ENCODE measurements around the gene CPED1. TPM values are rescaled to one million over a fixed set of nuclear protein-coding genes. Genes with fewer than 3 reads are reported as not detected.

CPED1 gene
- total and polyA plus RNA-seq, 2 experiments from 2014 or later, result 0.17 to 0.47 TPM

DNA sequence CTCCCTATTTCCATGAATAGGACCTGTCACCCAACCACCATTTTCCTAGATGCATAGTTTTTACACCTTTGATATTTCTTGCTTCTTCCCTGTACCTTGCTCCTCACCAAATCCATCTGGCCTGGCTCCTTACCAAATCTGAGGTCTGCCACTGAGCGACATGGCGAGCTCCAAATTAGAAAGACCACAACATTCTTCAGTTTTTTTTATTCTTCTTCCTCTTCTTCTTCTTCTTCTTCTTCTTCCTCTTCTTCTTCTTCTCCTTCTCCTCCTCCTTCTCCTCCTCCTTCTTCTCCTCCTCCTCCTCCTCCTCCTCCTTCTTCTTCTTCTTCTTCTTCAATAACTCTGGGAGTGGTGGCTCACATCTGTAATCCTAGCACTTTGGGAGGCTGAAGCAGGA is 7.1 kb downstream of the CPED1 start (continued):
- TF ChIP-seq ZNF462 (CRISPR knock-in tag; IDR thresholded peaks at IDR 0.05) (no peak), EZH2 (IDR thresholded peaks at IDR 0.05; ENCODE audit: low read depth, unreplicated experiment) (no peak), STAT1 (IDR thresholded peaks at IDR 0.05; ENCODE audit: unreplicated experiment) (no peak), ZNF331 (CRISPR knock-in tag; IDR thresholded peaks at IDR 0.05; ENCODE audit: low read depth) (no peak)

DNA sequence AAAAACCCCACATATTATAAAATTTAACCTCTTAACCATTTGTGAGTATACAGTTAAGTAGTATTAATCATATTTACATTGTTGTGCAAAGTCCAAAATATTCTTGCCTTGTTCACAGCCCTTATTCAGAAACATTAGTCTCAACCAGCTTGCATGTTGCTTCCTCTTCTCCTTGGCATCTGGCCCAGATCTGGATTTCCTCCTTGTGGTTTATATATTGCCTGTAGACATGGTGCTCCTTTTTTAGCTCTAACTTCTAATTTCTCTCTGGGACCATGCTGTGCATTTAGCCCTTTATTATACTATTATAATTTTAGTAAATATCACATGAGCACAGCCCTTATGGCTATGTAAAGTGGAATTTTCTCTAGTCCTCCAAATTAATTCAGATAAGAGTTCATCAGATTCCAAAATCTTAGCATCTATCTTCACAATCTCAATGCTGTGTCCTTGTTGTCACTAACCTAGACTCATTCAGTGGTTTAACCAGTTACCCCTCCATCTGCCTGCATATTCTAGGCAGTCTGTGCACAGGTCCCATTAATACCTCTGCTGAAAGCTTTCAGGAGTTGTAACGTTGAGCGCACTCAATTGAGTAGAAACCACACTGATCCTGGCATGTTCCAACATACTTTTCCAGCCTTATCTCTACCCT is 7.9 kb downstream of the CPED1 start:
- H3K36me3 ChIP-seq (ENCODE audit: insufficient read depth), result no peaks in the 10 kb centered on the region
- Mint-ChIP-seq H3K4me1 (peaks cover 4% of the 10 kb centered on the region; the same call in 2 of the 3 replicates), H3K9me3 (no peaks in the 10 kb centered on the region), H3K4me3 (no peak overlapping the region), H3K27ac (no peak overlapping the region), H3K27me3 (ENCODE audit: insufficient read depth, low read depth, poor library complexity) (peaks cover 1% of the 10 kb centered on the region), H3K36me3 (ENCODE audit: low read depth) (no peaks in the 10 kb centered on the region)
- H3K4me1 ChIP-seq (ENCODE audit: insufficient read depth), result no peaks in the 10 kb centered on the region
- no peaks in the 10 kb centered on the region for H3K9me2 ChIP-seq (ENCODE audit: insufficient read depth)
- H3K4me3 ChIP-seq, result no peak overlapping the region
- no peak overlapping the region for H2AFZ ChIP-seq
- DNase-seq (ENCODE audit: low spot score), result no peak
- H3K4me2 ChIP-seq, result no peak overlapping the region
- H3K27ac ChIP-seq (ENCODE audit: low read depth), result no peak overlapping the region
- no peaks in the 10 kb centered on the region for H3F3A ChIP-seq (replicated peaks; ENCODE audit: low read depth)
- no peak for ATAC-seq
- H3K27me3 ChIP-seq (ENCODE audit: insufficient read depth), result no peaks in the 10 kb centered on the region
- H4K20me1 ChIP-seq (replicated peaks; ENCODE audit: insufficient read depth), result no peaks in the 10 kb centered on the region
- H3K79me2 ChIP-seq (replicated peaks; ENCODE audit: insufficient read depth), result no peaks in the 10 kb centered on the region
- no peak for TF ChIP-seq NANOG (IDR thresholded peaks at IDR 0.05; ENCODE audit: borderline replicate concordance)
- TF ChIP-seq REST (IDR thresholded peaks at IDR 0.05; ENCODE audit: unreplicated experiment), result no peak

Measured in GM23338 (cell line).